ENCODE measurements around the gene RPS28.

Gene RPS28

GRCh38 chr19:8371011-8371804 is 49.9 kb downstream of the RPS28 start:
- no peak for DNase-seq (ENCODE audit: low read depth in 1 of 2, low spot score in 1 of 2)

Data from stimulated activated CD4-positive, alpha-beta T cell treated with anti-CD3 and anti-CD28 coated beads, Interleukin-15, amount 100 ng/mL, for 1 hour (primary cell).